NCI-H69 (cell line): Measurements from ENCODE around the gene SCN8A.
A peak's percentile ranks its signal among the peaks of the same experiment; 100 is the strongest.

ENCODE experiments used
- DNase-seq: peaks from one replicate; lab custom pipeline; 2025; lab: John Stamatoyannopoulos, UW

Gene SCN8A

DNA sequence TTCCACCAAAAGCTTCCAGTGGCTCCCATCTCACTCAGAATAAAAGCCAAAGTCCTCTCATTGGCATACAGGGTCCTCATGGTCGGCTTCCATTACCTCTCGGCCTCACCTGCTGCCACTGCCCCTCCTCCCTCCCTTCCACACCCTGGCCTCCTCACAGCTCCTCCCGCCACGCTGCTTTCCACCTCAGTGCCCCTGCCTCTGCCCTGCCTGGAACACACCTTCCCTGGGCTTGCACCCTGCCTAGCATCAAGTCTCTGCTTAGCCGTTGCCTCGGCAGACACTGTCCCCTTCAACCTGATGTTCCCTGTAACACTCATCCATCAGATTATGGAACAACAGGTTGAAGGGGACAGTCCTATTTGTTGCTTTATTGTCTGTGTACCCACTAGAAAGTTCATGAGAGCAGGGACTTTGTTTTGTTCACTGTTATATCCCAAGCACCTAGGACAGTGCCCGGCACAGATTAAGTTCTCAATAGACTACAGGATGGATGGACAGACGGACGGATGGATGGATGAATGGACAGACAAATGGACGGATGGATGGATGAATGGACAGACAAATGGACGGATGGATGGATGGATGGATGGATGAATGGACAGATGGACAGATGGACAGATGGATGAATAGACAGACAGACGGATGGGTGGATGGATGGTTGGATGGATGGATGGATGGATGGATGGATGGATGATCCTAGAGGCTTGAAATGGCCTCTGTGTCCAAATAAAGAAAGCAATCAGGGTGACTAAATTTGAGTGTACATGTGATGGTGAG lies 242.6 kb downstream of the SCN8A start:
- DNase-seq, result no peak

DNA sequence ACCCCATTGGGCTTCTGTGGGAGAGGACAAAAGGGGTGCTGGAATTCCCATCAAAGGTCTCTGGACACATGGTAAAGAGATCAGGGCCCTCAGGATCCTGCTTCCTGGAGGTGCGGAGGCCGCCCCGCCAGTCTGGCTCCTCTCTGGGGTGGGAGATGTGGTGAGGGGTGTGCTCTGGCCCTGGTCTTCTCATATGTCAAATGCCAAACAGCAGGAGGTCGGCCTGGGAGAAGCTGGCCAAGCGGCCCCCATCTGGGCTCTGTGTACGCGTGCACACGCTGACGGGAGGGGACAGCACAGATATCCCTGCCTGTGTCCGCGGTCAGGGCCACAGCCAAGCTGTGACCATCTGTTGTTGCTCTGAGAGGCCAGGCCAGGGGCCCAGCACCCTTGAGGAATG lies 243.4 kb downstream of the SCN8A start:
- no peak for DNase-seq

DNA sequence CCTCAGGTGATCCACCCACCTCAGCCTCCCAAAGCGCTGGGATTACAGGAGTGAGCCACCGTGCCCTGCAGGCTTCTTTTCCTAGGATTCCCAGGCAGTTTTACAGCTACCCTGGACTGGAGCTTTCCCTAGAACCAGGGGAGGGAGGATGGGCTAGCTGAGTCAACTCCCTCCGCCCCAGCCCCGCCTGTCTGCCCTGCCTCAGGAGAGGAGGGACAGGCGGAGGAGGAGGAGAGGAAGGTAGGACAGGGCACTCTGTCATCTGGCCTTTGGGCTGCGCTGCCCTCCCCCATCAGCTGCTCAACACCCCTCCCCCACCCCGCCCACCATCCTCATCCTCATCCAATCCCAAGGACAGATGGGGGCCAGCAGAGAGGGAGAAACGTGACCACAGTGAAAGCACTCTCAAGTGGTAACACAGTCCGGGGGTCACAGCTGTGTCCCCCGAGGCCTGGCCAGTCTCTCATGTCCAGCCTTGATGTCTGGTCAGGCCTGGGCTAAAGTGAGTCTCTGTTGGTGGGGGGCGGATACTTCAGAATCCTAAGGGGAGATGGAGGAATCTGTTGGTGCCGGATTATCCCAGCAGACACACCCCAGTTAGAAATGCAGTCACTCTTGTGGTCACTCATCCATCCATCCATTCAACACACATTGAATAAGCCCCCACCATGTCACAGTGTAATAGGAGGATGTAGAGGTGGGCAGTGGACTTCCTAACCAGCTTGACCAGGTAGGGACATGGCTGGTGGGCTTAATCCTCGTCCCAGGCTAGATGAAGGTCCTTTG lies 245.2 kb downstream of the SCN8A start:
- DNase-seq, result peak; percentile 39

DNA sequence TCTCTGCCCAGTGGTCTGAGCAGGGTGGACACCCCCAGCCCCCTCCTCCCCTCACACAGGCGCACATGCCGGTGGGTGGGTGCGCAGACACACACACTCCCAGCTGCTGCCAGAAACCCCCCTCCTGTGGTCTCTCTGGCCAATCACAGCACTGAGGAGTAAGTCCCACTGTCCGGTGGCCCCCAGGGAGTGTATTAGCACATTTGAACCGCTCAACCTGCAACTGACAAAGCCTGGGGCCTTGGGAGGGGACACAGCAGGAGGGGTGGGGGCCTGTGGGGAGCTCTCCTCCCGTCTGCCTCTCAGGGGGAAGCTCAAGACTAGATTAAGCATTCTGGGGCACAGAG lies 245.8 kb downstream of the SCN8A start:
- DNase-seq, result no peak

DNA sequence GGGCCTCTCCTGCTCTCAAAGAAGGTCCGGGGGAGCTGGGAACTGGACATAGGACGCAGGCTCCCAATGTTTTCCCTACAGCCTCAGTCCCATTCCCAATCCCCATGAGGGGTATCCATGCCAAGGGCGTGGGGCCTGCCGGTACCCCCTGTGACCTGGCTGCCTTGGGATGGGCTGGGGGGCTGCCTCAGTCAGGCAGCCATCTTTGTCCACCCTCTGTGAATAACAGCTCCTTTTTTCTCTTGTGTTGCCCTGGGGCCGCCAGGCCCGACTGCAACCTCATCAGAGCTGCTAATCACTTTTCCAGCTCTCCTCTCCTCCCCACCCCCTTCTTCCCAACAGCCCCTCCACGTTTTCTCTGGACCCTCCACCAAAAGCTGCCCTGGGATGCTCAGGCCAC lies 246.3 kb downstream of the SCN8A start:
- no peak for DNase-seq

DNA sequence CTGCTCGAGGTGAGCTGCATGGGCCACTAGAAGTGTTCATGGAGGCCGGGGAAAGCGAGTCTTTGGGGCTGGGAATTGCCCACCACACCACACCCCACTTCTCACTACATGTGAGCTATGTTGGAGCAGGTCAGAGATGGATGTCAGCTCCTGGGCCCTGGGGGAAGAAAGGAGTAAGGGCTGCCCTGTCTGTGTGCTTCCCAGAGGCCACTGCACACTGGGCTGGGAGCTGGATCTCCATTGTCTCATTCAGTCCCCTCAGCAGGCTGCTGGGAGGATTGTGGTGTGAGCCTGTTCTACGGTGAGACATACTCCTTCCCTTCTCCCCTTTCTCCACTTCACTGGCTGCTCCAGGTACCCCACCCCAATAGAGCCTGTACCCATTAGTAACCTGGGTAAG lies 247.0 kb downstream of the SCN8A start:
- DNase-seq, result no peak

DNA sequence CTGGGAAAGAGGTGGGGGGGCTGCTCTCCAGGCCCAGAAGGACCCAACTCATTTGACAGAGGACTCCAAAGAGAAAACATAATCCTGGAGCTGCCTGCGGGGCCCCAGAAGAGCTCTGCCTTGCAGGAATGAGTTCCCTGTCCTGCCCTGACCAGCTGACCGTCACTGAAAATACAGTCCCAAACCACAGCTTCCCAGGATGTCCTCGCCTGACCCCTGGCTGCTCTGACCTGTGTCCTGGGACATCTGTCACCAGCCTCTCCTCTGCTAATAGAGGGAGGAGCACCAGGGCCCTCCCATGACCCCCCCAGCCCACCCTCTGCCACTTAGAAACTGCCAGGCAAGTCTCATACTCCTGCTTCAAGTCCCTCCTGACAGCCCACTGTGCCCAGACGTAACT lies 247.7 kb downstream of the SCN8A start:
- no peak for DNase-seq

DNA sequence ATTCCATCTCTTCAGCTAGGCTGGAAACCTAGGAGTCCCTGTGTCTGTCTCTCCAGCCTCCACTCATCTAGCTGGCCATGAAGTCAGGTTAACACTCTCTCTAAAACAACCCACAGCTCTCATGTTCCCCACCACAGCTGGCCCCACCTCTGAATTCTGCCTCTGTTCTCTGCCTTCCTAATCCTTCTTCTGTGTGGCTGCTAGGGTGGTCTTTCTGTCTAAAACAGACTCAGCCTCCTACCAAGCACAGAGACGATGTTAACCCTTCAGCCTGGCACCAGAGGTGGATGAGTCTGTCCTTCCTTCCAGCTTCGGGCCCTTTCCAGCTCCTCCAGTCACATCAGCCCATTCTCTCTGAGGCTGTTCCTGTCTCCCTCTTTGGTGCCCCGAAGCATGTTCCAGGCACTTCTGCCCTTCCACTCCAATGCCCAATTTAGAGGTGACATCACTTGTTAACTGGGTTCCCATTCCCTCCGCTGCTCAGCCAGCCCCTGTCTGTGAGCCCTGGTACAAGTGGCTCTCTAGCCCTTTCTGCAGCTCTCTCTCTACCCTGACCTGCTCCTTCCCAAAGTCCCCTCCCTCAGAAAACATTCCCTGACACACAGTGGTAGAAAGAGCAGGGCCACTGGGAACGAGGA lies 248.4 kb downstream of the SCN8A start:
- DNase-seq, result no peak

DNA sequence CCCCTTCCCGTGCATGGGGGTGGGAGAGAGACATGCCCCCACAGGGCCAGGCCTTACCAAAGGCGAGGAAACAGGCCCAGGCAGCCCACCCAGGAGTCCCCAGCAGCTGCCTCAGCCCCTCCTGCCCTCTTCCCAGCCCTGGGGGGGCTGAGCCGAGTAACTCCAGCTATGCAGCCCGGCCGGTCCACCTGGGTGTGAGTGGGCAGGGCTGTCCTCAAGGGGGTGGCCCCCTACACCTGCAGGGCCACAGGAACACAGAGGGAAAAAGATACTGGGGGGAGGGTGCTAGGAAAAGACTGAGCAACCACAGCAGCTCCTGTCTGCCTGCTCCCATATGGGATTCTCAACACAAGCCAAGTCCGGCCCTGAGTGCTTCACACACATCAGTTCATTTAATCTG lies 249.9 kb downstream of the SCN8A start:
- DNase-seq, result no peak

DNA sequence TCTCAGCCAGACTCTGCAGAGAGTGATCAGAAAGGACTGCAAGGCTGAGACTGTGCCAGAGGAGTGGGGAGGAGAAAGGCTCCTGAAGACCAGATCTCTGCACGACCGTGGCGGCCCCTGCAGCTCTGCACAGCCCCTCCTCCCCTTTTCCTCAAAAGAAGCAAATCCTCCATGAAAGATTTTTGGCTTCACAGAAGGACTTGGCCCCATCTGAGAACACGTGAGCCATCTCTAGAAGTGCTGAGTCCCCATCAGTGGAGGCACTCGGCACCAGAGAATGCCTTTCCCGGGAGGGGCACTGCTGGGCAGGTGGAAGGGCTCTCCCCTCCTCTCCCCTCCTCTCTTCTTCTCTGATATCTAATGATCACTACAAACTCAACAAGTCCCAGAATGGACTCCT lies 250.7 kb downstream of the SCN8A start:
- DNase-seq, result no peak

DNA sequence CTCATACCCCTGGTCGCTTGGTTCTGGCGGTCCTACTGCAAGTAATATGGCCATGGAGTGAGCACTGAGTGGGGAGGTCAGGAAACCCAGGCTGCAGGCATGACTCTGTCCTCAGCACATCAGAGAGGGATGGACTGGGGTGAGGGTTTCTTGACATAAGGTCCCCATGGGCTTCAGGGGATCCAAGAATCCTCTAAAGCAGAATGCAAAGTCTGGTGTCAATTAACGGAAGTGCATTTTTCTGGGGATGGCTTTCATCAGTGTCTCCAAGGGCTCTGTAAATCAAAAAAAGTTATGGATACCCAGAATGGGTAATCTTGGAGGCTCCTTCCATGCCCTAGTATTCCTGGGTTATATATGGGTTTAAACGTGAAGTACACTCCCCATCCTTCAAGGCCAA lies 253.8 kb downstream of the SCN8A start:
- no peak for DNase-seq

DNA sequence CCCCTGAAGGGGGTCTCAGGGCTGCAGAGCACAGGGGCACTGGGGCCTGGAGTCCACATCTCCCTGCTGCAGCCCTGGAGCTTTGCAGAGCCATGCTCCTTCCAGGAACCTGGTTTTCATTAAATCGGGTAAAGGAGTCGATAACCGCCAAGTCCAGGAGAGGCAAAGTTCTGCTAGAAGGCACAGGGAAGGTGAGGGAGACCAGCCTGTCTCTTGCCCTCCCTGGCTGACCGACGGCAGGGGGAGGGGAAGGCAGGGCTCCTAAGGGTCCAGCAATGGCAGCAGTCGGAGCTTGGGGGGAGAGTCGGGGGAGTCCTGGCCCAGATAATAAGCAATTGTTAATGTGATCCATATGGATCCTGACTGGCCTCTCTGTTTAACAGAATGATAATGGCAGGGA lies 254.4 kb downstream of the SCN8A start:
- no peak for DNase-seq

DNA sequence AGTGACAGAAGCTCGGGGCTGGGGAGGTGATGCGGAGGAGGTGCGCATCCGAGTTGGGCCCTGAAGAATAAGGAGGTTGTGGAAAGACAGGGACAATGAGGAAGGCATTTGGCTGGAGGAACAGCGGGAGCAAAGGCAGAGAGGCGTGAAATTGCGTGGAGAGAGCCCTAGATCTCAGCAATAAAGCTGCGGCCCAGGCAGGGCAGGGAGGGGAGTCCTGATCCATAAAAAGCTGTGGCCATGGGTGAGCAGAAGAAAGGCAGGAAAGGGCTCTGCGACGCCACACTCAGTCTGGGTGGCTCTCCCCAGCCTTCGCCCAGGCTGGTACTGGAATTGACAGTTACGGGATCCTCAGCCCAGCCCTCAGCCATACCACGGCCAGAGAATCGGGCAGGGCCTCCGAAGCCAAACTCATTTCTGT lies 255.2 kb downstream of the SCN8A start:
- no peak for DNase-seq

DNA sequence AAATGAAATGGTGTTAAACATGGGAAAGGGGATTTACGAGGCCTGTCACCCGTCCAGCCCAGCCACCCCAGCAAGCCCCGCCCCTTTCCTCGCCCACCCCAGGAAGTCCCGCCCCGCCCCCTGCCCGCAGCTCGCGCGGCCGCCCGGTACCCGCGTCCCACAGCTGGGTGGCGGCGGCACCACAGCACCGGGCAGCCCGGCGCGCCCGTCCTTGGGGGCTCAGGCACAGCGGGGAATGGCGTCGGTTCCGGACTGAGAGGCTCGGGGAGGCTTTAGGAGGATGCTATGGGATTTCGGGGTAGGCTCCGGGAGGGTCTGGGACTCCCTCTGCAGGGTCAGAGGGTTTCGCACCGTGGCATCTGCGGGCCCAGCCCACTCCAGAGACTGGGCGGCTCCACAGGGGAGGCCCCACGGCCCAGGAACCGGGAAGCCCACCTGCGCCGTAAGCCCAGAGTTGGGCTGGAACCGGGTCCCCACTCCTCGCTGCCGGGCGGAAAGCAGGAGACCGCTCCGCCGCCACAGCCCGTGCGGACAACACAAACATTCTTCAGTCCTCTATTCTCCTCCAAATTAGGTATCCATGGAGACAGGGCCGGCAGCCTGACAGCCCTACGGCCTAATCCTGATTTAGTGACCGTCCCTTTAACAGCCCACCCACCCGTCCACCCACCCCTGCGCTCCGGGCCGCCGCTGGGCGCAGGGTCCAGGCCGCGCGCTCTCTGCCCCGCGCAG lies 256.0 kb downstream of the SCN8A start:
- DNase-seq, result peak; percentile 64

DNA sequence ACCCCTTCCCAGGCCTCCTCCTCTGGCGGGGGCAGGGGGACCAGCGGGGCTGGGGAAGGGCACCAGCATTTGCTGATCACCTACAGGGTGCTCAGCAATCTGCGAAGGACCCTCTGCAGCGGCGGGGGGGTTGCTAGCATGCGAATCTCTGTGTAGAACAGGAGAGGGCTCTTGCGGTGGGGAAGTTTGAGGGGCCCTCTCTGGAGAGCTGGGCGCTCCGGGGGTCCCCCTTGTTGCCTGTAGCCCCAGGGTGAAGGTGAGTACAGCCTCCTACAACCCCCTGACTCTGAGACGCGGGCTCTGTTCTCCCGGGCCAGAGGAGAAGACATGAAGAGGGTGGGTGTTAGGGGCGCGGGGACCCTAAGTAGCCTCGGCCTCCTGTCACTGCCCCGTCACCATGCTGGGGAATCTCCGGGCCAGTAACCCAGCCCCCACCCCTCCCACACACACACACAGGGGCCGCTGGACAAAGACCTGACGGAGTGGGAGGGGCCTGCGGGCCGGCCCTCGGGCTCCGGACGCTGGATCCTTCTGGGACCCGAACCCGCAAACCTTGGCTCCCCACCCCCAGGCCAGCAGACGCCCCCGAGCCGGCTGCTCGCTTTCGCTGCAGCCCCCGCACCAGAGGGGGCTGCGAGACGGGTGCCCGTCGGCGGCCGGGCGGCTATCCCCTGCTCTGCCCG lies 256.8 kb downstream of the SCN8A start:
- peak; percentile 49 for DNase-seq

DNA sequence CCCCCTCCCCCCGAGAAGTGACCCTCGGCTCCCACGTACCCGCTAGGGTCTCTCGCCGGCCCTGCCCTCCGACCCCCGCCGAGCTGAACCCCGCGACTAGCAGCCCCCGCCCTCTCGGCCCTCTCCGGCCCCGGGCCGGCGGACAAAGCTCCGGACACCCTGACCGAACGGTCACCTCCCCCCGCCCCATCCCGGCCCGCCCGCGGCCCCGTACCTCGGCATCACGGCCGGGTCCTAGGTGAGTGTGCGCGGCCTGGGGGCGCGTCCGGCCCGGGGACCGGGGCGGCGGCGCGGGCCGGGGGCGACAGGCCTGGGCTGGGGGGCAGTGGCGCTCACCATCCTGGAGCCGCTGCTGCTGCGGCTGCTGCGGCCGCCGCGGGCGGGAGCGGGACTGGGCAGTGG lies 257.3 kb downstream of the SCN8A start, which contains the start of gene FIGNL2:
FIGNL2 (minus strand) TSS at position 393 of the 402 bp plus-strand sequence. CDS start 26,305 bp downstream, outside the sequence.
- DNase-seq, result no peak

DNA sequence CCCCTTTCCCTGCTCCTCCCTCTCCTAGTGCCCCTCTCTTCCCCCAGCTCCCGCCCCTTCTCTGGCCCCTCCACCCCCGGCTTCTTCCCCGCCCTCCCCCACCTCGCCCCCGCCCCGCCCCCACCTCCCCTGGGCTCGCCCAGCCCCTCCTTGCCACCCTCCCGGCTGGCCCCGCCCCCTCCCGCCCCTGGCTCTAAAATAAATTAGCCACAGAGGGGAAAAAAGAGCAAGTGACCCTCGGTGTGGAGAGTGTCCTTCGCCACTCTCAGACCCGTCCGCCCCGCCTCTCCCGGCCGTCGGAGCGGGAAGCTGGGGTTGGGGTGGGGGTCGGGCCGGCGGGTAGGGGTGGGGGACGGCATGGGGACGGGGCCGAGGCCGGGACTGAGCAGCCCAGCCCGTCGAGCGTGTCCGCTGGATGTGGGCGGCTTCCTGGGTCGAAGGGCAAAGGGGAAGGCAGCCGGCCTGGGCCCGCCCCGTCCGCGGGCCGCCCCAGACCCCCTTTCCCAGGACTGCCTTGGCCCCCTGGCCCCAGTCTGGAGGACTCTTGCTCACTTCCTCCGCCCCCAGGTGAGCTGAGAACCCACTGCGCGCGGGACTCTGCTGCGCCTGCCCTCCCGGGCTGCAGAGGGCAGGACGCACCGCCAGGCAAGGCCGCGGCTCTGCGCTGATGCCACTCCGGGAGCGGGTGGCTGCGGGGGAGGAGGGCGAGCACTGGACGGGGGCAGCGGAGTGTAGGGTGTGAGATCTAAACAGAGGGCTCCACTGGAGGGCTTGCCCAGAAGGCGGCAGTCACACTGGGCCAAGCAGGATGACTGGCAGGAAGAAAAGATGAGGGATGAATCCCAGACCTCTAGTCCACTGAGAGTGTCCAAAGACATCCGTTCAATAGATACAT lies 258.1 kb downstream of the SCN8A start:
- DNase-seq, result peak; percentile 42

DNA sequence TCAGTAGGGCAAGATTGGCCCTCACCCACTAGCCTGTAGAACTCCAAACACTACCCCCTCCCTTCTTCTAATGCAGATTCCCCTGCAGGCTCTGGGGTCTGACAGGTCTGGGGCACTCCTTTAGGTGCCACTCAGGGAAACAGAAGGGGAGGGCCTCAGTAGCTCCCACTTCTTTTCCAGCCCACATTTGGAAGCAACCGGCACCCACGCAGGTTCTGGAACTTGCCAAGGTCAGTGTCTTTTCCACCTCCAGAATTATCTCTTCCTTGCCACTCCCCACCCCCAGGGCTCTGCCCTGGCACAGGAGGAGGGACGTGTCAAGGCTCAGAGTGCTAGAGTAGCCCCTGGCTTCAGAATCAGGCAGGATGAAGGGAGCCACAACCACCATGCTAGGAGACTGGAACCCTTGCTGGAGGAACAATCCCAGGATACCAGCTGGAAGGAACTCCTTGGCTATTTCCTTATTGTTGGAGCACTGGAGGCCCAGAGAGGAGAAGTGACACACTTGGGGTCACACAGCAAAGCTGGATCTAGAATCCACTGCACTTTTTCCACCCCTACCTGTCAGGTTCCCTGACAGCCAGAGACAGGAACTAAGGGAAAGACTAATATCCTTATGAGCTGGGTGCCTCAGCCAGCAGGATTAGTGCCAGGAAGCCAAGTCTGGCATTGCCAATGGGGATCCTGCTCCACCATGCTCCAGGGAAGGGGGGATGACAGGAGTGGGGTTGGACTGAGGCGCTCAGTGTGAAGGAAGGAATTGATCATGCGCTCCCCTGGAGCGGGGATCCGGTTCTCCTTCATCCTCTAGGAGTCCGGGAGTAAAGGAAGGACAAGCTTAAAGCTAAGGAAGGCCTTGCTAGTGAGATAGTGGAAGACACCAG lies 259.3 kb downstream of the SCN8A start:
- DNase-seq, result no peak

DNA sequence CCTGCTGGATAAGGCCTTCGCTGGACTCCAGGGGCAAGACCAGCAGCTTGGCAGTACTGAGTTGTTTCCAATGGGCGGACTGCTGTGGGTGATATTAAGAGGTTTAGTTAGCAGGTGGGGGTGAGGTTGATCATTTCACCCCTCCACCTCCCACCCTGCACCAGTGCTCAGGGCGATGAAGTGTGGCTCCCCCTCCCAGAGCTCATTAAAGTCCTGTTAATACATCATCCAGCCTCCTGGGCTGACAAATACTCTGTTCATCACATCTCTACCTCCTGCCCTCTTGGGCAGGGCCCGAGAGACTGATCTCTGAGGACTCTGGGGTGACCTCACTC lies 259.9 kb downstream of the SCN8A start:
- DNase-seq, result no peak
